Endodermal cell (in vitro differentiated cells): ENCODE data around the gene LRBA. TPM values are rescaled to one million over a fixed set of nuclear protein-coding genes. Genes with fewer than 3 reads are reported as not detected.

Experiments used
- DNase-seq: peaks from one replicate; pipeline ENCODE4 v3.0.0-alpha.2; 2017
- H3K27ac ChIP-seq: 2 replicates; pipeline ENCODE4 v1.5.1; 2013; ENCODE audit warnings: mild to moderate bottlenecking, low read depth, low read length, moderate library complexity
- H3K27me3 ChIP-seq: 2 replicates; pipeline ENCODE4 v1.6.1; 2013; ENCODE audit warnings: mild to moderate bottlenecking, low read length, moderate library complexity; ENCODE audit not compliant: insufficient read depth, control insufficient read depth, poor library complexity, severe bottlenecking
- H3K36me3 ChIP-seq: 2 replicates; pipeline ENCODE4 v1.7.0; 2013; ENCODE audit warnings: mild to moderate bottlenecking, low read length, moderate library complexity; ENCODE audit not compliant: control insufficient read depth, insufficient read depth
- H3K4me1 ChIP-seq: one replicate; pipeline ENCODE4 v1.7.0; 2013; ENCODE audit warnings: low read length; ENCODE audit not compliant: control insufficient read depth, insufficient read depth
- H3K4me3 ChIP-seq: 2 replicates; pipeline ENCODE4 v1.5.1; 2013; ENCODE audit warnings: mild to moderate bottlenecking, low read length, moderate library complexity
- H3K9ac ChIP-seq: 2 replicates; pipeline ENCODE4 v1.6.1; 2013; ENCODE audit warnings: mild to moderate bottlenecking, low read length, moderate library complexity; ENCODE audit not compliant: poor library complexity, severe bottlenecking; ENCODE audit errors: extremely low read depth
- H3K9me3 ChIP-seq: 2 replicates; pipeline ENCODE4 v1.6.1; 2013; ENCODE audit warnings: mild to moderate bottlenecking, low read length, moderate library complexity; ENCODE audit not compliant: control insufficient read depth
- H3K27ac Mint-ChIP-seq: 2 replicates; pipeline ENCODE4 v1.8.0; 2020; ENCODE audit warnings: mixed read lengths
- H3K27me3 Mint-ChIP-seq: 2 replicates; pipeline ENCODE4 v1.8.0; 2021; ENCODE audit warnings: mild to moderate bottlenecking, mixed read lengths; ENCODE audit not compliant: insufficient read depth
- H3K36me3 Mint-ChIP-seq: 2 replicates; pipeline ENCODE4 v1.8.0; 2020; ENCODE audit warnings: low read depth, mixed read lengths
- H3K4me1 Mint-ChIP-seq: 2 replicates; pipeline ENCODE4 v1.8.0; 2020; ENCODE audit warnings: mixed read lengths
- H3K4me3 Mint-ChIP-seq: 2 replicates; pipeline ENCODE4 v1.8.0; 2020; ENCODE audit warnings: mild to moderate bottlenecking, moderate library complexity, mixed read lengths
- H3K9me3 Mint-ChIP-seq: 2 replicates; pipeline ENCODE4 v1.8.0; 2020; ENCODE audit warnings: mild to moderate bottlenecking, mixed read lengths
- WGBS, 2 experiments: methylation state at CpG; one replicate each; pipeline versions ENCODE4 v1.1.5 to v1.1.7; 2013; ENCODE audit warnings: missing lambda C conversion rate in 2 of 2, mixed read lengths in 1 of 2; ENCODE audit not compliant: insufficient coverage in 1 of 2, insufficient read length in 1 of 2; 5-methylcytosine and 5-hydroxymethylcytosine counted together
- total RNA-seq, 2 donors: library from RNA; stranded (reverse); fragmentation: NEBNext Ultra II Directional in 1 of 2; extraction: Animal tissue kit (Norgen Biotek cat#: 25700) in 1 of 2; gene quantifications; 2 replicates in 1 of 2; 3 replicates in 1 of 2; pipeline ENCODE4 v1.2.1, GENCODE V29; 2021
- TF ChIP-seq, protein P1 (sequence below): fragments of 200-600 bp; sonication (generic); conservative IDR thresholded peaks from 2 replicates; pipeline ENCODE4 v1.5.0; 2021; ENCODE audit warnings: antibody characterized with exemption, mild to moderate bottlenecking

The LRBA gene
- total RNA-seq, 2 donors from 2014 or later = 77.3 to 95.9 TPM

- Mint-ChIP-seq H3K4me3 (no peak overlapping the region), H3K27me3 (no peaks in the 10 kb centered on the region), H3K27ac (no peak overlapping the region), H3K9me3 (peaks cover 42% of the 10 kb centered on the region), H3K36me3 (peaks cover 30% of the 10 kb centered on the region), H3K4me1 (no peaks in the 10 kb centered on the region)
- Histone ChIP-seq H3K27ac (no peak overlapping the region), H3K27me3 (no peaks in the 10 kb centered on the region), H3K4me3 (no peak overlapping the region), H3K36me3 (peaks cover under 1% of the 10 kb centered on the region), H3K9ac (no peak overlapping the region), H3K4me1 (no peaks in the 10 kb centered on the region), H3K9me3 (peaks cover 42% of the 10 kb centered on the region)
- 94 to 100% methylated on average over 2 to 6 of the region's 6 CpGs for WGBS, 2 experiments
- no peak for DNase-seq
- TF ChIP-seq, protein P1, sequence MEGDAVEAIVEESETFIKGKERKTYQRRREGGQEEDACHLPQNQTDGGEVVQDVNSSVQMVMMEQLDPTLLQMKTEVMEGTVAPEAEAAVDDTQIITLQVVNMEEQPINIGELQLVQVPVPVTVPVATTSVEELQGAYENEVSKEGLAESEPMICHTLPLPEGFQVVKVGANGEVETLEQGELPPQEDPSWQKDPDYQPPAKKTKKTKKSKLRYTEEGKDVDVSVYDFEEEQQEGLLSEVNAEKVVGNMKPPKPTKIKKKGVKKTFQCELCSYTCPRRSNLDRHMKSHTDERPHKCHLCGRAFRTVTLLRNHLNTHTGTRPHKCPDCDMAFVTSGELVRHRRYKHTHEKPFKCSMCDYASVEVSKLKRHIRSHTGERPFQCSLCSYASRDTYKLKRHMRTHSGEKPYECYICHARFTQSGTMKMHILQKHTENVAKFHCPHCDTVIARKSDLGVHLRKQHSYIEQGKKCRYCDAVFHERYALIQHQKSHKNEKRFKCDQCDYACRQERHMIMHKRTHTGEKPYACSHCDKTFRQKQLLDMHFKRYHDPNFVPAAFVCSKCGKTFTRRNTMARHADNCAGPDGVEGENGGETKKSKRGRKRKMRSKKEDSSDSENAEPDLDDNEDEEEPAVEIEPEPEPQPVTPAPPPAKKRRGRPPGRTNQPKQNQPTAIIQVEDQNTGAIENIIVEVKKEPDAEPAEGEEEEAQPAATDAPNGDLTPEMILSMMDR = no peak
Observed at GRCh38 chr4:150952167-150952845, 62.8 kb downstream of the LRBA start.

DNA sequence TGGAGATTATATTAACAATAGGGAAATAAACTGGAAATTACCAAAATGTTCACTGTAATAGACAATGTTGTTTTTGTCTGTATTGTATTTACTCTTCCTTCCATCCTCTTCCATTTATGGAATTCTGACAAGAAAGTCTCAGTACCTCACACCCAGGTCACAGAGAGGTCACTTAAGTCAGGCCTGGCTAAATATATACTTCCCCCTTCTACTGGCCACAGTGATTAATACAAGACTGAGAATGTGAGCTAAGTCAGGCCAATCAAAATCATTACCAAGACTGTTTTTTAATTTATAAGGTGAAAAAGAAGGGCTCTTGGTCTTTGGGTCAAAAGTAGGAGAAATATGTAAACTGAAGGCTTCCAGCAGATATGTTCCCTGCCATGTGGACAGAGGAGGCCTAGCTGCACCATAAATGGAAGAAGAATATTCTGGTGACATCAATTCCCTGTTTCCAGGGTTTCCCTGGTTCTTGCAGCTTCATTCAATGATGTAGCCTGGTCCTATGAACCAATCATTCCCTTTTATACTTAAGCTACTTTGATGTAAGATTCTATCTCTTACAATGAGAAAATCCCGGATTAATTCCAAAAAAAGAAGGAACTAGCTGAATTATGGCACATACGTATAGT, 64.3 kb downstream of the LRBA start:
- no peak overlapping the region for H3K4me3 ChIP-seq
- no peak overlapping the region for H3K27ac ChIP-seq
- no peaks in the 10 kb centered on the region for H3K27me3 Mint-ChIP-seq
- H3K9me3 ChIP-seq = peaks cover 27% of the 10 kb centered on the region
- no peaks in the 10 kb centered on the region for H3K4me1 Mint-ChIP-seq
- H3K4me3 Mint-ChIP-seq = no peak overlapping the region
- H3K36me3 ChIP-seq = no peaks in the 10 kb centered on the region
- H3K9me3 Mint-ChIP-seq = peaks cover 27% of the 10 kb centered on the region
- H3K27me3 ChIP-seq = no peaks in the 10 kb centered on the region
- WGBS, 2 experiments = 89% methylated on average over 2 of the region's 2 CpGs; no CpG with 5 or more reads in 1 of the 2 experiments
- TF ChIP-seq, protein P1 = no peak
- H3K27ac Mint-ChIP-seq = no peak overlapping the region
- H3K36me3 Mint-ChIP-seq = peaks cover 15% of the 10 kb centered on the region
- H3K4me1 ChIP-seq = no peaks in the 10 kb centered on the region
- H3K9ac ChIP-seq = no peak overlapping the region
- no peak for DNase-seq

DNA sequence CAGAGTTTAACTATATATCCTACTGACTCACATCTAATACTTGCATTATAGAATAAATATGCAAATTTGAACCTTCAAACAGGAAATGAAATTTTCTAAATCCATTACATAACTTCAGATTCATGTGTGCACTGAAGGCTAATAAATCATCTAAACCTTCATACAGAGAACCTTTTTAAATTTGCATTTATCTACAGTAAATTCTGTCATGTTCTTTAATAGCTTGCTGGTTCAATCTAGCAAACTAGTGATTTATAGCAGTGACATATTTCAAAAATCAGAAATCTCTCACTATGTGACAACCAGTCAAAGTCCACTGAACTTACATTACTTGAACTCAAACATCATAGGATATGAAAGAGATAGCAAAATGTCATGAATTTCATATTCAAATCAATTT, 65.1 kb downstream of the LRBA start:
- H3K4me3 Mint-ChIP-seq = no peak overlapping the region
- H3K9me3 Mint-ChIP-seq = peaks cover 18% of the 10 kb centered on the region
- Histone ChIP-seq H3K9me3 (peaks cover 19% of the 10 kb centered on the region), H3K27me3 (no peaks in the 10 kb centered on the region), H3K9ac (no peak overlapping the region), H3K4me3 (no peak overlapping the region), H3K27ac (no peak overlapping the region), H3K36me3 (no peaks in the 10 kb centered on the region), H3K4me1 (no peaks in the 10 kb centered on the region)
- H3K36me3 Mint-ChIP-seq = peaks cover 9% of the 10 kb centered on the region
- H3K27ac Mint-ChIP-seq = no peak overlapping the region
- H3K27me3 Mint-ChIP-seq = no peaks in the 10 kb centered on the region
- H3K4me1 Mint-ChIP-seq = no peaks in the 10 kb centered on the region
- TF ChIP-seq, protein P1 = no peak
- DNase-seq = no peak
